GM06990 (cell line): ENCODE data around the gene SPRN.

Experiments used
- DNase-seq: peaks from one replicate; pipeline ENCODE4 v3.0.0-alpha.2; 2011; ENCODE audit not compliant: insufficient read length; ENCODE audit errors: extremely low read depth
- H3K27me3 ChIP-seq: replicated peaks from 2 replicates; pipeline ENCODE4 v1.6.0; 2011; ENCODE audit warnings: low read length; ENCODE audit not compliant: control insufficient read depth, insufficient read depth
- H3K36me3 ChIP-seq: 2 replicates; pipeline ENCODE4 v1.5.1; 2011; ENCODE audit warnings: low read length; ENCODE audit not compliant: control insufficient read depth, insufficient read depth
- H3K4me3 ChIP-seq: replicated peaks from 2 replicates; pipeline ENCODE4 v1.5.1; 2011; ENCODE audit warnings: low read depth, mild to moderate bottlenecking, control low read depth, low read length
- TF ChIP-seq, protein P1 (sequence below): IDR thresholded peaks from 2 replicates; pipeline ENCODE4 v1.5.1; 2011; ENCODE audit warnings: low read length, control low read depth, mild to moderate bottlenecking, inconsistent platforms; ENCODE audit not compliant: insufficient read depth, poor library complexity, severe bottlenecking

Gene SPRN

DNA sequence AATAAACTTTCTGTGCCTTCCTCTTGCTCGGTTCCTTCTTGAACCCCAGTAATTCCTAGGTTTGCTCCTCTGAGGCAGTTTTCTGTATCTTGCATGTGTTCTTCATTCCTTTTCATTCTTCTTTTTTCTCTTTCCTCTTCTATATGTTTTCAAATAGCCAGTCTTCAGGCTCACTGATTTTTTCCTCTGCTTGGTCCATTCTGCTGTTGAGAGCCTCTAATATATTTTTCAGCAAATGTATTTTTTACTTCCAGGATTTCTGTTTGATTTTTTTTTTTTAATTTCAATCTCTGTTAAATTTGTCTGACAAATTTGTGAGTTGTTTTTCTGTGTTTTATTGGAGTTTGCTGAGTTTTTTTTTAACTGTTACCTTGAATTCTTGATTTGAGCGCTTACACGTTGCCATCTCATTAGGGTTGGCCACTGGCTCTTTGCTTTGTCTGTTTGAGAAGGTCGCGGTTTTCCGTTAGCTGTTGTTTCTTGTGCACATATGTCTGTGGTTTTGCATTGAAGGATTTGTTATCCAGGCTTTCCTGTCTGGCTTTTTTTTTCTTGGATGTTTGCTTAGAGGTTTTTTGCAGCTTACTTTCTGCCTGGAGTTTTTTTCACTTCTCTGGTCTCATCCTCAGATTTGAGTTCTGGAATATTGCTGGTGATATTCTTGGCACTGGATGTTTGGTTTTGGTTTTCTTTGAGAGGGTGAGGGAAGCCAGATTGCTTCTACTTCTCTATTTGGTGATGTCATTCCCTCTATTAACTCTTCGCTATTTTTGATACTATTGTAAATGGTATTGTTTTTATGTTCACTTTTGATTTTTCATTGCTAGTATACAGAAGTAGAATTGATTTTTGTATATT is 12.7 kb downstream of the SPRN start:
- no peak for DNase-seq
- TF ChIP-seq, protein P1, sequence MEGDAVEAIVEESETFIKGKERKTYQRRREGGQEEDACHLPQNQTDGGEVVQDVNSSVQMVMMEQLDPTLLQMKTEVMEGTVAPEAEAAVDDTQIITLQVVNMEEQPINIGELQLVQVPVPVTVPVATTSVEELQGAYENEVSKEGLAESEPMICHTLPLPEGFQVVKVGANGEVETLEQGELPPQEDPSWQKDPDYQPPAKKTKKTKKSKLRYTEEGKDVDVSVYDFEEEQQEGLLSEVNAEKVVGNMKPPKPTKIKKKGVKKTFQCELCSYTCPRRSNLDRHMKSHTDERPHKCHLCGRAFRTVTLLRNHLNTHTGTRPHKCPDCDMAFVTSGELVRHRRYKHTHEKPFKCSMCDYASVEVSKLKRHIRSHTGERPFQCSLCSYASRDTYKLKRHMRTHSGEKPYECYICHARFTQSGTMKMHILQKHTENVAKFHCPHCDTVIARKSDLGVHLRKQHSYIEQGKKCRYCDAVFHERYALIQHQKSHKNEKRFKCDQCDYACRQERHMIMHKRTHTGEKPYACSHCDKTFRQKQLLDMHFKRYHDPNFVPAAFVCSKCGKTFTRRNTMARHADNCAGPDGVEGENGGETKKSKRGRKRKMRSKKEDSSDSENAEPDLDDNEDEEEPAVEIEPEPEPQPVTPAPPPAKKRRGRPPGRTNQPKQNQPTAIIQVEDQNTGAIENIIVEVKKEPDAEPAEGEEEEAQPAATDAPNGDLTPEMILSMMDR = no peak
- Histone ChIP-seq H3K36me3 (no peaks in the 10 kb centered on the region; the same call in none of the 2 replicates), H3K4me3 (no peak overlapping the region), H3K27me3 (no peaks in the 10 kb centered on the region)

DNA sequence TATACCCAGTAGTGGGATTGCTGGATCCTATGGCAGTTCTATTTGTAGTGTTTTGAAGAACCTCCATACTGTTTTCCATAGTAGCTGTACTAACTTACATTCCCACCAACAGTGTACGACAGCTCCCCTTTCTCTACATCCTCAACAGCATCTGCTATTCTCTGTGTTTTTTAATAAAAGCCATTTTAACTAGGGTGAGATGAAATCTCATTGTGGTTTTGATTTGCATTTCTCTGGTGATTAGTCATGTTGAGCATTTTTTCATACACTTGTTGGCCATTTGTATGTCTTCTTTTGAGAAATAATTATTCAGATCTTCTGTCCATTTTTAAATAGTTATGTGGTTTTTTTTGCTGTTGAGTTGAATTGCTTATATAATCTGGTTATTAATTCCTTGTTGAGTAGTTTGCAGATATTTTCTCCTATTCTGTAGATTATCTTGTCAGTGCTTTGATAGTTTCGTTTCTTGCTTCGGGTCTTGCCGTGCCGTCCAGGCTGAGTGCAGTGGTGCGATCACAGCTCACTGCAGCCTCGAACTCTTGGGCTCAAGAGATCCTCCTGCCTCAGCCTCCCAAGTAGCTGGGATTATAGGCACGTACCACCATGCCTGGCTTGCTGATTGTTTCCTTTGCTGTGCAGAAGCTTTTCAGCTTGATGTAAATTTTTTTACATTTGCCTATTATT is 18.4 kb downstream of the SPRN start:
- Histone ChIP-seq H3K36me3 (peaks cover 14% of the 10 kb centered on the region), H3K4me3 (no peak overlapping the region), H3K27me3 (no peaks in the 10 kb centered on the region)
- no peak for DNase-seq
- TF ChIP-seq, protein P1 = no peak

DNA sequence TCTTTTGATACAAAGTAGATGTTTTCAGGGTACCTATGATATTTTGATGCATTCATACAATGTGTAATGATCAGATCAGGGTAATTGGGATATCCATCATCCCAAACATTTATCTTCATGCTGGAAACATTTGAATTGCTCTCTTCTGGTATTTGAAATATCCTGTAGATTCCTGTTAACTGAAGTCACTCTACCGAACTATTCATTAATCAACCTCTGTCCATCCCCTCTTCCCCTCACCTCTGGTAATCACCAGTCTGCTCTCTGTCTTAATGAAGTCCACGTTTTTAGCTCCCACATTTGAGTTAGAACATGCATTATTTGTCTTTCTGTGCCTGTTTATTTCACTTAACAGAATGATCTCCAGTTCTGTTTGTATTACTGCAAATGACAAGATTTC is 19.2 kb downstream of the SPRN start:
- DNase-seq = no peak
- TF ChIP-seq, protein P1 = no peak
- H3K4me3 ChIP-seq = no peak overlapping the region
- H3K36me3 ChIP-seq = peaks cover 14% of the 10 kb centered on the region
- no peaks in the 10 kb centered on the region for H3K27me3 ChIP-seq

DNA sequence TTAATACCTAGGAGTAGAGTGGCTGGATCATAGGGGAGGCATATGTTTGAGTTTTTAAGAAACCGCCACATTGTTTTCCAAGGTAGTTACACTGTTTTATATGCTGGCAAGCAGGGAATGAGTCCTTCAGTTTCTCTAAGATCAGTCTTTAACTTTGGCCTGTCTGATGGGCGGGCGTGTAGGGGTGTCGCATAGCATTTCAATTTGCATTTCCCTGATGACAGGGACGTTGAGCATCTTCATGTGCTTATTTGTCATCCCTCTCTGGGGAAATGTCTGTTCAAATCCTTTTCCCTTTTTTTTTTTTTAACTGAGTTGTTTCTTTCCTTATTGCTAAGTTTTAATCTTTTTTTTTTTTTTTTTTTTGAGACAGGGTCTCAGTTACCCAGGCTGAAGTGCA is 20.6 kb downstream of the SPRN start:
- H3K36me3 ChIP-seq = peaks cover 18% of the 10 kb centered on the region
- no peak overlapping the region for H3K4me3 ChIP-seq
- TF ChIP-seq, protein P1 = no peak
- no peaks in the 10 kb centered on the region for H3K27me3 ChIP-seq
- DNase-seq = no peak

DNA sequence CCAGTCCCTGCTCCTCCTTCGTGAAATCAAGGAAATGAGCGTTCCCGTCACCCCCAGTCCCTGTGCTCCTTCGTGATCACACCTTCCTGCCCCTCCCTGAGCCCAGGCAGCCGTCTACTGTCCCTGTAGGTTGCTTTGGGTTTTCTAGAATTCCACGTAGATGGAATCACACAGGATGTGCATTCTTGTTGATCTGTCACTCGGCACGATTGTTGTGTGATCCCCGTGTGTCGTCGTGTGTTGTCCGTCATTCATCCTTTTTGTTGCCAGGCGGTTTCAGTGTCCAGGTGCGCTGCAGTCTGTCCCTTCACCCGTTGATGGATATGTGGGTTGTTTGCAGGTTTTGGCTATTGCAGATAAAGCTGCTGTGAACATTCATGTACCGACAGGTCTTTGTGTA is 21.1 kb downstream of the SPRN start:
- H3K36me3 ChIP-seq = peaks cover 18% of the 10 kb centered on the region
- no peak overlapping the region for H3K4me3 ChIP-seq

More for the DNA sequence above, 21.1 kb downstream of the SPRN start:
- no peak for DNase-seq
- TF ChIP-seq, protein P1 = no peak
- no peaks in the 10 kb centered on the region for H3K27me3 ChIP-seq
